Adipose tissue (tissue), 3 donors: Measurements from ENCODE around the gene SHISA5. TPM values are rescaled to one million over a fixed set of nuclear protein-coding genes. Genes with fewer than 3 reads are reported as not detected.

ENCODE experiments used
- H3K27ac ChIP-seq: one replicate; pipeline ENCODE4 v1.5.1; 2013; ENCODE audit warnings: low read depth, low read length
- WGBS, 3 donors: extraction: QIAGEN DNeasy Blood & Tissue Kit; methylation state at CpG; one replicate each; pipeline ENCODE4 v1.1.7; 2013; 5-methylcytosine and 5-hydroxymethylcytosine counted together
- polyA plus RNA-seq, 3 donors: library from polyadenylated mRNA; stranded (reverse); fragments of 200-250 nt; gene quantifications; one replicate each; pipeline ENCODE4 v1.2.3, GENCODE V29; 2013
- donor health status: healthy with polysubstance abuse.
- donor health status: Bipolar disorder and iron deficiency.
- donor health status: healthy.

The SHISA5 gene
- polyA plus RNA-seq, 3 donors, result 49.8 to 116 (median 111) TPM

DNA sequence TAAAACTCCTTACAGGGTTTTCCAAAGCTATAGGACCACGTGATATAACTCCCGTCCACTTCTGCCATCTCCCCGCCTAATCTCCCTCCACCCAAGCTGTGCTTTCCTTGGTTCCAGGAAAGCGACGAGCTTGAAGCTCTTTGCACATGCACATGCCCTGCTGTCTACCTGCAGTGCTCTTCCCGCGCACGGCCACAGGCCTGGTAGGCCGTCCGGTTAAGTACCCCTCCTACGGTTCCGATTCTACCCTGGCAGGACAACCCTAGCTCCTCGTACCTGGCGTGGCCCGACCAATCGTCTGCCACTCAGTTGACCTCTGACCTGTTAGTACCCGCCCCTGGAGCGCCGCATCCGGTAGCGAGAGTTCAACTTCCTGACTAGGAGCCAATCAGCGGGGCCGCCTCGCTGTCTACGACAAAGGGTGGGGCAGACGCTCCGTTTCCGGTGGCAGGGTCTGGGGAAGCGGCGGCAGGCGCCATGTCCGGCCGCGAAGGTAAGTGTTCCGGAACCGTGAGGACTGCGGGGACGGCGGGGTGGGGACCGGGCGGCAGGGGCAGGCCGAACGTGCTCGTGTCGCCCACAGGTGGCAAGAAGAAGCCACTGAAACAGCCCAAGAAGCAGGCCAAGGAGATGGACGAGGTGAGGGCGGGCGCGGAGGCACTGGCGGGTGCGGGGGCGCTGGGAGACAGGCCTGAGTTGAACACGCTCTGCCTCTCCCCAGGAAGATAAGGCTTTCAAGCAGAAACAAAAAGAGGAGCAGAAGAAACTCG, 64.0 kb downstream of the SHISA5 start, which contains the start of the genes CCDC51 and TMA7:
TSS of gene CCDC51 (minus strand) at position 300 of the 770 bp plus-strand sequence. CDS start 4,991 bp downstream, outside the sequence.
TSS of gene TMA7 (plus strand) at position 438 of the 770 bp plus-strand sequence. CDS start at position 478, 40 bp downstream.
- WGBS, 3 donors, result 0 to 1% (median 0%) methylated on average over 54 of the region's 54 CpGs
- peak within 1 kb of the TSS; percentile 51 for H3K27ac ChIP-seq

DNA sequence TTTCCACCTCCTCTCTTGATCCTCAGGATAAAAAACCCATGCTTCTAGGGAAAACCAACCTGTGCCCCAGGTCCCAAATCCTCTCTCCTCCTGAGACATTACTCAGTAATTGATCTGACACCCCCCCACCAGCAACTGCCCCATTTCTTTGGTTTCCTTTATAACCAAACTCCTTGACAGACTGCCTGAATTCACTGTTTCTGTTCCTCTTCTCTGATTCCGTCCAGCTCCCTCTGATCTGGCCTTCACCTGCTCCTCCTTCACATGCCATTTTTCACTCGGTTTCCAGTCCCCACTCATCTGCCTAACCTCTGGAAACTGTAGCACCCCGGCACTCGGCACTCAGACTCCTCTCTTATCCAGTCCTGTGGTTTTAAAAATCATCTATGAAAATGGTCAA, 66.2 kb downstream of the SHISA5 start:
- WGBS, 3 donors, result 80 to 83% (median 80%) methylated on average over 4 of the region's 4 CpGs
- no peak overlapping the region for H3K27ac ChIP-seq

DNA sequence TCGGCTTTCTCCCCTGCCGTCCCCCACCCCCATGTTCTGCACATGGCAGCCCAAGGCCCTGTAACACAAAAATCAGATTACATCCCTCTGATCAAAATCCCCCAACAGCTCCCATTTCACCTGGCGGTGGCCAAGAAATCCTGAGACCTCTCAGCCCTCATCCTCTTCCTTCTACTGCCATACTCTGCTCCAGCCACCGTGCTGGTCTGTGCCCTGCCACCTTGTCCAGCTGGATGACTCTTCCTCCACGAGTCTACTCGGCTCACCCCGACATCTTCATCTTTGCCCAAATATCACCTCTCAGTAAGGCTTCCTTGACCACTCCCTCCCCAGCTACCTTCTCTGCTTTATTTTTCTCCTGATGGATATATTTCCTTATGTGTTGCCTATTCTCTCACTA, 67.1 kb downstream of the SHISA5 start:
- H3K27ac ChIP-seq, result no peak overlapping the region
- WGBS, 3 donors, result 75 to 82% (median 80%) methylated on average over 7 of the region's 7 CpGs

DNA sequence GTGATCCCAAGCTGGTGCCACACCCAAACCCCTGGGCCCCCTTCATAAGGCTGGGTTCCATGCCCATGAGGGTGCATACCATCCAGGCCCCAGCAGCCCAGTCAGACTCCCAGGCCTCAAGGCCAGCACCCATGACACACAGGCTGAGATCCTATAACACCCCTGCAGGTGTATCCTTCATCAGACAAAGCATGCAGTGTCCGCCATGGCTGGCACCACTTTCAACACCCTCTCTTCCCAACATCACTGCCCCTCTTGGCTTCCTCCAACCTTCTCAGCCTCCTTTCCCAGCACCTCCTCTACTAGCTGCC, 67.5 kb downstream of the SHISA5 start:
- H3K27ac ChIP-seq, result no peak overlapping the region

DNA sequence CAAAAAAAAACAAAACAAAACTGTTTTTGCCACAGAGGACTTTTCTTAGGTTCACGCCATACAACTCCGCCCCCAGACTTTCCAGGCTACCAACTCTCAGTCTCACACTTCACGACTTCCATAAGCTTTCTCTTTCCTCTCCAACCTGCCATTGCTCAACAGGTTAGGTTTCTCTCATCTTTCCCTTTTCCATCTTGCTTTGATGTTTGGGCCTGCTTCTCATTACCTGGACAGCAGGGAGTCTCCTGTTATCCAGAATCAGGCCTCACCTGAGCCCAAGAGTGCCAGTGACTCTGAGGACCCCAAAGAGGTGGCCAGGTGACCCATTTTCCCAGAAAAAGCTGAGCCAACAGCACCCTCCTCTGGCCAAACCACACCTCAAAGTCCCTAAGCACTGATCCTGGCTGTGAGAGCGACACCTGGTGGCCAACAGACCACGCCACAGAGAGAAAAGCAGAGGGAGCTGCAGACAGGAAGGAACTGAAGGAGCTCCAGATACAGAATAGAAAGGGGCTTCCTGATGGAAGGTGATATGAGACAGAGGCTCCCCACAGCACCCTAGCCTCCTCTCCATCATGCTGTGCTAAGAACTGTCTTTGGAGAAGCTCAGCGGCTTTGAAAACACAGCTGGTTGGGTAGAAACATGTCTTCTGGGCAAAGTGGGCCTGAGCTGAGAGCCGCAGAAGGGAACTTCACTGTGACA, 68.0 kb downstream of the SHISA5 start:
- 42 to 44% (median 43%) methylated on average over 7 of the region's 7 CpGs for WGBS, 3 donors
- H3K27ac ChIP-seq, result no peak overlapping the region

More for the DNA sequence above, 67.5 kb downstream of the SHISA5 start:
- WGBS, 3 donors, result 0 to 60% (median 57%) methylated on average over 1 of the region's 1 CpG

DNA sequence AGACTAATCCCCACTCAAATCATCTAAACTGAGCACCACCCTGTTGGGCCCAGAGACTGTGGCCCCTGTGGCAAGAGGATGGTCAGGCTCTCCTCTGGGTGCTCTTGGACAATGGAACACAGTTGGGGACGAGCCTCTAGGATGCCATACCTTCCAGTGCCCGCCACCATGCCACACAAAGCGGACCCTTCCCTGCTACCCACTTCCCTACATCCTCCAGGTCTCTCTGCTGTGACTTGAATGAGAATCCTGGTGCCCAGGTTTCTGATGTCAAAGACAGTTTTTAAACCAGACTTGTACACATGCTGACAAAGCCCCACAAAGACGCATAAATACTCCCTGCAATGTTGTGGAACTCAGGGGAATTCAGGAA, 68.8 kb downstream of the SHISA5 start:
- 87% methylated on average over 4 of the region's 4 CpGs for WGBS, 3 donors
- no peak overlapping the region for H3K27ac ChIP-seq

DNA sequence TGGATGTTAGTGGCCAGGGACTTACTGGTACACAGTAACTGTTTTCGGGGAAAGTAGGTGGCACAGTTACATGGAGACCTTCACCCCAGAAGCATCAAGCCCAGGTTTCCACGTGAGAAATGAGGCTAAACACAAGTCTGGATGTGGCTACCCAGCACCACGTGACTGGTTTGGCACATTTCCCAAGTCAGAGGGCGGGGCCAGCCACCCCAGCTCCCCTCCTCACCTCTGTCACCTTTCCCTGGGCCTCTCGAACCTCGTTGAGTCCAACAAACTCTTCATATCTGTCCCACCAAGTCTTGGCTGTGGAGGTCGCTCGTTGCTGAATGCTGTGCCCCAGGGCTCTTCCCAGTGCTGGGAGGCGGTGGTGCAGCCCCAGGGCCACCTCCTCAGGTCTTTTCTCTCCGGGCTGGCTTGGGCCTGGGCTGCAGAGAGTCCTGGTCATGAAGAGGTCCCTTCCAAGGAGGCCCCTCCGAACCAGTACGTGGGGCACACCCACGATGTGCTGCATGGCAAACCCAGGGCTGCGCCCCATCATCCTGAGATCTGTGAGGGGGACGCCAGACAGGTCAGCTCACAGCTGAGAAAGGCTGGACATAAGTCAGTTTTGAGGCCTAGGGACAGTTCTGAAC, 69.3 kb downstream of the SHISA5 start:
- 63 to 72% (median 72%) methylated on average over 15 of the region's 15 CpGs for WGBS, 3 donors
- H3K27ac ChIP-seq, result no peak overlapping the region

DNA sequence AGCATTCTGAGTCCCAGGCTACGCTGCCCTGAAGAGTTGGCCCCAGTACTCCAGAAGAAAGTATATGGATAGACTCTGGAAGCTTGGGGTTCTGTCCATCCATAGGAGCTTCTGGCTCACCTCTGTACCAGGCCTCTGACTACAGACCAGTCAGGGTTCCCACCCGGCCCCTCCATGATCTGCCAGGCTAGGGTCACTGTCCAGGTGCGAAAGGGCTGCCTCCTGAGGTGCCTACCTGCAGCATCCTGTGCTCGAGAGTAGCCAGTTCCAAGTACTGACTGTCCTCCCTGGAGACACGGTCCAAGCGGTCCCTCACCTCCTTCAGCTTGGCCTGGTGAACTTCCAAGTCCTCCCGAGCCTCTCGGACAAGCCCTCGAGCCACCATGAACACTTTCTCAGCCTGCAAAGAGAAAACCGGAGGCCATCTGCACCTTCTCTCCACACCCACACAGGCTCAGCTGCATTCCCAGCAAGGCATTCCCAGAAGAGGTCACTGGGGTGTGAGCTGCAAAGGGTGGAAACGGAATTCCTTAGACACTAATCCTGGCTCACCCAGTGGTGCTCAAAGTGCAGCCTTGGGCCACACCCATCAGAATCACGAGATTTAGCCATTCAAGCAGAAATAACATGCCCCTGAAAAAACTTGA, 70.4 kb downstream of the SHISA5 start:
- 61 to 77% (median 70%) methylated on average over 12 of the region's 12 CpGs for WGBS, 3 donors
- H3K27ac ChIP-seq, result no peak overlapping the region

DNA sequence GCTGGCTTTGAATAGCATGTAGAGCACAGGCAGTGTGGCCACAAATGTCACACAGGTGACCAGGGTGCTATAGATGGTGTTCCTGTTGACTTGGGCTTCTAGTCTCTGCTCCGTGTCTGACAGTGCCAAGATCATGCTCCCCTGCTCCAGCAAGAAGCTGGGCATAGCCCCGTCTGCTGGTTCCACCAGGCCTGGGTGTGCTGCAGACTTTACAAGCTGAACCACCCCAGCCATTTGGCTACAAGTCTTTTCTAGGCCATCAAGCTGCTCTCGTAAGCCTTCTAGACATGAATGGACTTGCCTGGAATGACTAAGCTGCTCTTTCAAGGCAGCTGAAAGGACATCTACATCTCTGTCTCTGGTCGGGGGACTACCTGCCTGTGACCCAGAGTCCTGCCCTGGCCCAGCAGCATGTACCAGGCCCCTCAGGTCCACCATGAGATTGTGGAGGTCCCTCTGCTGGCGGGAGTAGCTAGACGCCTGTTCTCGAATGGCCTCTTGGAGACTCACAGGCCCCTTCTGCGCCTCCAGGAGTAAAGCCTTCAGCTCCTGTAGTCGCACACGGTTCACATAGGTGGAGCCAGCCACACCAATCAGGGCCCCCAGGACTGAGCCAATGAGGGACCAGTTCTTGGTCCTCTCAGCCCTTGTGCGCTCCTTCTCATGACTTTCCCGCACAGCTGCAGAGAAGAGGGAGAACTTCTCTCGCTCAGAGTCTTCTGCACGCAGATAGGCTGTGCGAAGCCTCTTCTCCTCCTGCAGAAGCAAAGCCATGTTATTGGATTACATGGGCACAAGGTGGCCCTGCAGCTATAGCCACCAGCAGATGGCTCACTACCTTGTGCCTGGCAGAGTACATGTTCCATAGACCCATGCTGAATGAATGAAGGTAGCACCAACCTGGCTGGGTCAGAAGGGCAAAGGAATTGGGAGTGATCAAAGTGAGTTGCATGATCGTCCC, 71.3 kb downstream of the SHISA5 start:
- 83 to 91% (median 88%) methylated on average over 16 of the region's 16 CpGs for WGBS, 3 donors
- H3K27ac ChIP-seq, result no peak overlapping the region

DNA sequence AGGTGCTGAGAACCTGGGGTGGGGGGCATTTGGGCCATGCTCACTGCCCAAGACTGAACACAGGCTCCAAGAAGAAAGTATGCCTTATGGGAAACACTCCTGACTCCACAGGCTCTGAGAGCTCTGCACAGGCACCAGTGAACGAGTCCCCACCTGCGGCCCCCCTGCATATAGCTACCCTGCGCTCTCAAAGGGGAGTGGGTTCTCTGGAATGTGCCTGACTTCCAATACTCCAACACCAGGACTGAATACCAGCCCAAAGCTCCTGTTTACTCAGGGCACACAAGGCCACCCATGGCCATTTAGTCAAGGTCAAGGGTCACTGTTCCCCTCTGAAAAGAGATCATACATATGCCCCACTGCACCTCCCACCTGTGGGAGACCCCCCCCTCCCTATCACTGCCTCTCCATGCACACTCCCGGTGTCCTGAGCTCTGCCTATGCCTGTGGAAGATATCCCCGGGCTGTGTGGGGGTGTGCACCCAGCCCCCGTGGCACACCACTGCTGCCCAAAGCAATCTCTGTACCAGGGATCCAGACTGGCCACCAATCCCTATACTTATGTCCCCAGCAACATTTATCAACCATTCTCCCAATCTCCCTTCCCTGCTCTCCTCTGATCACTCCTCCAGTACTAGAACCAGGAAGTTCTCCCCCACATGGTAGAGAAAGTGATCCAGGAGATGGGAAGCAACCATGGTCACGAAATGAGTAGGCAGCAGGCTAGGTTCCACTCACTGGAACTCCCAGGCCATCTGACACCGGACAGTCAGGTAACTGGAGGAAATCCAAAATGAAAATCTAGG, 72.5 kb downstream of the SHISA5 start:
- 73 to 89% (median 86%) methylated on average over 8 of the region's 8 CpGs for WGBS, 3 donors
- no peak overlapping the region for H3K27ac ChIP-seq

DNA sequence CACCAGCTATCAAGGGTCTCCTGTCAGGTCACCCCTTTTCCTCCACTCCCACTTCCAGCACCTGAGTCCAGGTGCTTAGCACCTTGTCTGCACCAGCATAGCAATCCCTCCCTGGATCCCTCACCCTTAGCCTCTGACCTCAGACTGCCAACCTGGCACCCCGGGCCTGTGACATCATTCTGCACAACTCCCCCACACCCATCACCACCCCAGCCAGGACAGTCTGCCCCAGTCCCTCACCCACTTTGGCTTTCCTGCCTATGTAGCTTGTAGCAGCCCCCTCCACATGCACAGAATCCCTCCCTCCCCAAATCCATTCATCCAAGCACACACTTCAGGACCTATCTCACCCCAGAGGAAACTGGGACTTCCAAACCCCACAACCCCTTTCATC, 73.3 kb downstream of the SHISA5 start:
- H3K27ac ChIP-seq, result no peak overlapping the region
- 38 to 83% (median 73%) methylated on average over 1 of the region's 1 CpG for WGBS, 3 donors

DNA sequence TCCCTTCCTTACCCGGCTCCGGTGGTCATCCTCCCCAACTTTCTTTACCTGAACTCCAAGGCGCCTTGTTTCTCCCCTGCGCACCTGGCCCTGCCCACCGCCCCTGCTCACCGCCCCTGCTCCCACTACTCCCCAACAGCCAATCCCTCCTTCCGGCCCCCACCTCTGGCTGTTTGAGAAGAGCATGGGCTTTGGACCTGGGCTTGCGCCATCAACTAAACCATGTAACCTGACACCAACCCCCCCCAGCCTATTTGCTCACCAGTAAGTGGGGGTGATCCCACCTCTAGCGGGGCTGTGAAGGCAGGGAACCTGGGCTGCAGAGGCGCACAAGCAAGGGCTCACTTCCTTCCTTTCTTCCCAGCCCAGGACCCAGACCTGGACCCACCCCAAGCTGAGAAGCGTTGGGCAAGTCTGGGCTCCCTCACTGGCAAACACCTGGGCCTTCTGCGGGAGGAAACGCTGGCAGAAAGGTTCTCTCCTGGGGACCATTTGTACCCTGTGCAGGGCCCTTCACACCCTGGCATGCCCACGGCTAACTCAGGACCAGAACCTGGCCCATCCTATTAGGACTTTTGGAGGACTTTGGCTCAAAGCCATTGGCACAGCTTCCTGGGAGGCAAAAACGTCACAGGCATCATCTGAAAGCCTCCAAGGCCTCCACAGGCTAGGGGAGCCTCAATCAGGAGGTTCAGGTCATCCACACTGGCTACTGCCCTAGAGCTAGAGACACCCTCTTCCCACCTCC, 73.8 kb downstream of the SHISA5 start, which contains the start of gene PLXNB1:
TSS of gene PLXNB1 (minus strand) at position 127 of the 748 bp plus-strand sequence. CDS start 5,475 bp downstream, outside the sequence.
- H3K27ac ChIP-seq, result no peak within 1 kb of the TSS

DNA sequence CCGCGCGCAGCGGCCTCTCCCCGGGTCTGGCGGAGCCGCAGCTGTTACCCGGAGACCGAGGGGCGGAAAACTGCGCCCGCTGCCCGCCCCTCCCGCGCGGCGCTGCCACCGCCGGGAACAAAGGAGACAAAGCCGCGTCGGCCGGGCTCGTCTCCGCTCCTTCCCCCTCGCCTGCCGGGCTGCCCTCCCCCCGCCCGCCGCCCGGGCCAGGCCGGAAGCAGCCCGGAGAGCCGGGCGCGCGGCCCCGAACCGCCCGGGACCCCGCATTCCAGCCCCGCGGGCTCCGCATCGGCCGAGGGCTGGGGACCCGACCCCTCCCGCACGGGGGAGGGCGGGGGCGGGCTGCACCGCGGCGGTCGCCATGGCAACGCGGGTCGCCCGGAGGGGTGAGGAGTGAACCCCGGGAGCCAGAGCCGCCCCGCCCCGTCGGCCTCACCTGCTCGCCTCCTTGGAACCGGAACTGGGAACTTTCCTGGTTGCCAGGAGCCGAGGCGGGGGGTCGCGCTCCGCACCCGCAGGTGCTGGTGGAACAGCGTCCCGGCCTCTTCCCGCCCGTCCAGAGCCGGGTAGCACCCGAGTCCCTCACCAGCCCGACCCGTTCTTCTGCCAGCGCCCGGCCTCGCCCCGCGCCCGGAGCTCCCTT, 74.5 kb downstream of the SHISA5 start:
- 0% methylated on average over 37 to 86 of the region's 86 CpGs for WGBS, 3 donors

More for the DNA sequence above, 73.8 kb downstream of the SHISA5 start, which contains the start of gene PLXNB1:
- WGBS, 3 donors, result 9 to 21% (median 16%) methylated on average over 15 of the region's 15 CpGs

DNA sequence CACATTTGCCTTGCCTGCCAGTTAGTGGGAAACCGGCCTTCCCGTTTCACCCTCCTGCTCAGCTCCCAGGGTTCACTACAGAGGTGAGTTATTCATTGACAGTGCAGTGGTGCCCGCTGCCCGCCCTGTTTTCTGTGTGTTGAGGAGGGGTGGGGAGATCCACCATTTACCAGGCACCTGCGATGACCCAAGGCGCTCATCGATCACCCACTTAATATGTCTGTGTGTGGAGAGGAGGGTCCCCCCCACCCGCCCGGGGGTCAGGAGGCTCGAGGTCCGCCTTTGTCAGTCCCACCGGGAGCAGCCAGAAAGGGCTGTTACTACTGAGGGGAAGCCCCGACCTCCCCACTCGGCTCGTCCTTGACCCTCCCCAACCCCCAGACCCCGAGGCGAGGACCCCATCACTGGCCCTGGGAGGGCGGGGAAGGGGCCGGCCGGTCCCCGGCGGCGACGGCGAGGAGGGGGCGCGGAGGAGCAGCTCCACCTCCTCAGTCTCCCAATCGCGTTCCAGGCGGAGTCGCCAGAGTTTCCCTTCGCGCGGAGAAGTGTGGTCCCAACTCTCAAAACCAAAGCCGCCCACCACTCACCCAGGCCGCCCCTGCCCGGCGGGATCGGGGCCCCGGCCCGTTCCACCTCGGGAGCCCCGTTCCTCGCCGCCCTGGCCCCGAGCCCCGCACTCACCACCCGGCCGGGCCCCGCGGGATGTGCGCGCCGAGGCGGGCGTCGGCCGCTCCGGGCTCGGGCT, 75.2 kb downstream of the SHISA5 start:
- H3K27ac ChIP-seq, result no peak overlapping the region
- 2 to 5% (median 4%) methylated on average over 51 to 60 of the region's 60 CpGs for WGBS, 3 donors

More for the DNA sequence above, 74.5 kb downstream of the SHISA5 start:
- H3K27ac ChIP-seq, result no peak overlapping the region

DNA sequence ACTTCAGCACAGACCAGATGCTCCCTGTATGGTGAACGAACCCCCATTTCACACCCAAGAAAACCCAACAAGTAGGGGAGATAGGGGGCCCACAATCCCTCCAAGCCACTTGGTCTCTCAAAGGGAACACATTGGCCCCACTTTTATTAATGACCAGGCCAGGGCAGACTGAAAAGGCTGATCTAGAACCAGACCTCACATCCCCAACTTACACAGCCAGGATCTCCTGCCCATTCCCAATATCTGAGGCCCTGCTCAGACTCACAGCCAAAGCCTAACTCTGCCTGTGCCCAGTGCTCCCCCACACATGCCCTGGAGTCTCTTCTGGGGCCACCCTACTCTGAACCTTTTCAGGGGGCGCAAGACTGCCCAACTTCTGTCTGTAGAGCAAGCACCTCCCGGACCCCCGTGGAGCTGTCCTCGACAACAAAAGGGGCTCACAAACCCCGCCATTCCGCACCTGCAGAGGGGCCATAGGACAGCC, 75.8 kb downstream of the SHISA5 start:
- 20 to 81% (median 80%) methylated on average over 7 of the region's 7 CpGs for WGBS, 3 donors
- no peak overlapping the region for H3K27ac ChIP-seq
